Gastrocnemius medialis (tissue), 4 donors: Measurements from ENCODE around the gene ADARB2.

Experiments used
- CTCF ChIP-seq, 5 experiments: fragments of 450-650 bp in 3 of 5; fragments of 200-600 bp in 2 of 5; sonication (generic) in 2 of 5; IDR thresholded peaks in 4 of 5; conservative IDR thresholded peaks in 1 of 5; 1 replicate in 4 of 5; 2 replicates in 1 of 5; pipeline ENCODE4 v1.5.1; 2016 to 2019; ENCODE audit warnings: antibody characterized with exemption in 5 of 5, mild to moderate bottlenecking in 3 of 5, moderate library complexity in 3 of 5
- POLR2A ChIP-seq, 2 donors: fragments of 450-650 bp; IDR thresholded peaks; one replicate each; pipeline ENCODE4 v1.6.1; 2017; ENCODE audit warnings: antibody characterized with exemption in 2 of 2, mild to moderate bottlenecking in 2 of 2, moderate library complexity in 2 of 2

- TF ChIP-seq CTCF (IDR thresholded peaks at IDR 0.05 in 4 of 5, conservative IDR thresholded peaks at IDR 0.05 in 1 of 5): no peak
- TF ChIP-seq POLR2A (IDR thresholded peaks at IDR 0.05): no peak
Measured at GRCh38 chr10:1660386-1660785, 76.9 kb downstream of the ADARB2 start.
